Measurements from ENCODE around the gene ATP2C1. TPM values are rescaled to one million over a fixed set of nuclear protein-coding genes. Genes with fewer than 3 reads are reported as not detected.

The ATP2C1 gene
- total RNA-seq, 6 experiments from 2014 or later, result 101 to 124 (median 112) TPM

- DNase-seq, result no peak
- H3K4me1 Mint-ChIP-seq (ENCODE audit: low read depth), result peaks cover 65% of the 10 kb centered on the region
- peaks cover 68% of the 10 kb centered on the region for H3K36me3 Mint-ChIP-seq (ENCODE audit: low read depth)
- H3K9me3 Mint-ChIP-seq, result 0 out of 2 replicates have a peak, but pooled peaks cover 4% of the 10 kb centered on the region
- TF ChIP-seq CTCF (IDR thresholded peaks at IDR 0.05), result no peak
- no peaks in the 10 kb centered on the region for H3K27me3 Mint-ChIP-seq (ENCODE audit: insufficient read depth)
- H3K27ac Mint-ChIP-seq, result peak overlapping the region; percentile 75
- H3K4me3 Mint-ChIP-seq, result peak overlapping the region; percentile 56
Observed at GRCh38 chr3:130950641-130951040, 56.8 kb downstream of the ATP2C1 start.

GRCh38 chr3:130955481-130955880 is 61.6 kb downstream of the ATP2C1 start:
- no peak overlapping the region; the same call in 1 of the 2 replicates for H3K4me3 Mint-ChIP-seq
- H3K27me3 Mint-ChIP-seq (ENCODE audit: insufficient read depth), result no peaks in the 10 kb centered on the region
- H3K4me1 Mint-ChIP-seq (ENCODE audit: low read depth), result peaks cover 54% of the 10 kb centered on the region
- peaks cover 45% of the 10 kb centered on the region for H3K36me3 Mint-ChIP-seq (ENCODE audit: low read depth)
- TF ChIP-seq CTCF (IDR thresholded peaks at IDR 0.05), result no peak
- no peak for DNase-seq
- H3K9me3 Mint-ChIP-seq, result no peaks in the 10 kb centered on the region
- no peak overlapping the region for H3K27ac Mint-ChIP-seq

GRCh38 chr3:130956281-130956680 is 62.4 kb downstream of the ATP2C1 start:
- no peaks in the 10 kb centered on the region for H3K9me3 Mint-ChIP-seq
- no peak overlapping the region for H3K27ac Mint-ChIP-seq
- no peak for TF ChIP-seq CTCF (IDR thresholded peaks at IDR 0.05)
- no peaks in the 10 kb centered on the region for H3K27me3 Mint-ChIP-seq (ENCODE audit: insufficient read depth)
- peaks cover 53% of the 10 kb centered on the region for H3K4me1 Mint-ChIP-seq (ENCODE audit: low read depth)
- no peak overlapping the region for H3K4me3 Mint-ChIP-seq
- peaks cover 50% of the 10 kb centered on the region for H3K36me3 Mint-ChIP-seq (ENCODE audit: low read depth)
- DNase-seq, result no peak

DNA sequence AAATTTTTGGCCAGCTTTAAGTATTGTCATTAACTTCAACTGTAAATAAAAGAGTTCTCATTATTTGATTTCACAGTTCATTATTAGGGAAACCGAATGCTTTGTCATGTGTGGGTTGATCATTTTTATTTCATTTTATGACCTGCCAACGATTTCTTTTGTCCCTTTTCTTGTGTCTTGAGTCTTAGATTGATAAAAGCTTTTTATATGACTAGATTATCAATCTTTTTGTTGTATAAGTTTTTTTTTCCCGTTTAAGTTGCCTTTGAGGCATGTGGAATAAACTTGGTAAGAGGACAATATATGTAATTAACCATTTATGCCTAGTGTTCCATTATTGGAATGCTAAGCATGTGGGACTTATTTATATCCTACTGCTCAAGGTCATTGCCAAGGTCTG is 62.8 kb downstream of the ATP2C1 start:
- H3K4me1 Mint-ChIP-seq (ENCODE audit: low read depth), result peaks cover 49% of the 10 kb centered on the region
- no peak overlapping the region for H3K4me3 Mint-ChIP-seq
- H3K27ac Mint-ChIP-seq, result no peak overlapping the region
- no peak for DNase-seq
- peaks cover 53% of the 10 kb centered on the region for H3K36me3 Mint-ChIP-seq (ENCODE audit: low read depth)
- no peaks in the 10 kb centered on the region for H3K27me3 Mint-ChIP-seq (ENCODE audit: insufficient read depth)
- H3K9me3 Mint-ChIP-seq, result no peaks in the 10 kb centered on the region
- no peak for TF ChIP-seq CTCF (IDR thresholded peaks at IDR 0.05)

DNA sequence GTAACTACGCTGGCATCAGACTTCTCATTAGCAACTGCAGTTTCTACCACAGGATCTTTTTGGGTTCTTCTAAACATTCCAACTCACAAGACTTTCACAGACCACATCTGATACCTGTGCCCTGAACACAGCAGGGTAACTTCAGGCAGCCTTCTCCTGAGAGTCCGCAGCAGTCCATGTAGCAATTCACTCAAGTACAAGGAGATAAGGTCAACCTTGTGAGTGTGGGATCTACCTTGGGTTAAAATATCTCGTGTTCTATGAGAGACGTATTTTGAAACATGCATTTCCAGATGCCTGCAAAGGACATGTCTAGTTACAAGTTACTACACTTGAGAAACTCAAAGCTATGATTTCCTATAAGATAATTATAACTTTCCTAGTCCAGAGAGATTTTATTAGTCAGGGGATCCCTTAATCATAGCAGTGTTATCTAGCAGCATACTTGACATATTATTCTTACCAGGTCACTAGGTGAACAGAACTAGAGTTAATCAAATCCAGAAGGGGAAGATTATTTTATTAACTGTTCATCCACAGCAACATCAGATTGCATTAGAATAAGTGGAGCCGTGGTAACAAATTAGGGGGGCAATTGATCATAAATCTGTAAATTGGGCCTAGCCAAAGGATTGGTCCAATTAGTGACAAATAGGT is 66.4 kb downstream of the ATP2C1 start:
- H3K4me3 Mint-ChIP-seq, result peak overlapping the region; percentile 50

More for the DNA sequence above, 66.4 kb downstream of the ATP2C1 start:
- H3K27ac Mint-ChIP-seq, result peak overlapping the region; percentile 73
- no peak for TF ChIP-seq CTCF (IDR thresholded peaks at IDR 0.05)
- H3K4me1 Mint-ChIP-seq (ENCODE audit: low read depth), result peaks cover 69% of the 10 kb centered on the region
- no peaks in the 10 kb centered on the region for H3K27me3 Mint-ChIP-seq (ENCODE audit: insufficient read depth)
- peak; percentile 60 for DNase-seq
- no peaks in the 10 kb centered on the region for H3K9me3 Mint-ChIP-seq
- H3K36me3 Mint-ChIP-seq (ENCODE audit: low read depth), result peaks cover 57% of the 10 kb centered on the region
